Measurements from ENCODE around the gene NHLRC2. TPM values are rescaled to one million over a fixed set of nuclear protein-coding genes. Genes with fewer than 3 reads are reported as not detected.

The NHLRC2 gene
- total and polyA plus RNA-seq, 2 donors from 2014 or later = 4.5 to 40.8 TPM

DNA sequence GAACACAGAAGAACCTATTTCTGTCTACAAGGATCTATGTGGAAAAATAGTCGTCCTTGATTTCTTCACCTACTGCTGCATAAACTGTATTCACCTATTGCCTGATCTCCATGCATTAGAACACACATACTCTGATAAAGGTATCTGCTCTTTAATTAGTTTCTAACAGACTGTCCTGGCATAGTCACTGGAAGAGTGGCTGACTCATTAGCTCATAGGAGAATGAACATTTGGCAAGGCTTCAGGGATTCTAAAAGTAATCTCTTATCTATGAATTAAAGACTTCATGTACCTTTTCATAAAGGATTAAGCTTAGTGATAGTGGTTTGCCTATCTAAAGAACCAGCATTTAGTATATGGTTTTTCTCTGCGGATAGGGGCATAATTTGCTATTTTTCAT lies 4.1 kb downstream of the NHLRC2 start:
- FAIRE-seq (no peak), DNase-seq (no peak)
- Histone ChIP-seq H3K36me3 (ENCODE audit: control insufficient read depth in 2 of 3, insufficient read depth in 3 of 3, low read length in 3 of 3) (peaks cover 6% of the 10 kb centered on the region in 3 donors), H3K4me3 (ENCODE audit: low read length in 3 of 3) (no peak overlapping the region), H3K27ac (ENCODE audit: low read depth in 2 of 2, low read length in 2 of 2) (no peak overlapping the region), H3K27me3 (ENCODE audit: control insufficient read depth, insufficient read depth, low read length) (no peaks in the 10 kb centered on the region), H3K4me1 (ENCODE audit: control insufficient read depth in 2 of 3, insufficient read depth in 2 of 3, low read depth in 1 of 3, low read length in 3 of 3) (peaks cover 0 to 7% (median 6%) of the 10 kb centered on the region in 3 donors), H3K9ac (ENCODE audit: low read length in 3 of 3) (no peak overlapping the region), H3K9me3 (ENCODE audit: control insufficient read depth in 2 of 3, insufficient read depth in 1 of 3, low read length in 3 of 3) (no peaks in the 10 kb centered on the region)
- TF ChIP-seq, protein P1, sequence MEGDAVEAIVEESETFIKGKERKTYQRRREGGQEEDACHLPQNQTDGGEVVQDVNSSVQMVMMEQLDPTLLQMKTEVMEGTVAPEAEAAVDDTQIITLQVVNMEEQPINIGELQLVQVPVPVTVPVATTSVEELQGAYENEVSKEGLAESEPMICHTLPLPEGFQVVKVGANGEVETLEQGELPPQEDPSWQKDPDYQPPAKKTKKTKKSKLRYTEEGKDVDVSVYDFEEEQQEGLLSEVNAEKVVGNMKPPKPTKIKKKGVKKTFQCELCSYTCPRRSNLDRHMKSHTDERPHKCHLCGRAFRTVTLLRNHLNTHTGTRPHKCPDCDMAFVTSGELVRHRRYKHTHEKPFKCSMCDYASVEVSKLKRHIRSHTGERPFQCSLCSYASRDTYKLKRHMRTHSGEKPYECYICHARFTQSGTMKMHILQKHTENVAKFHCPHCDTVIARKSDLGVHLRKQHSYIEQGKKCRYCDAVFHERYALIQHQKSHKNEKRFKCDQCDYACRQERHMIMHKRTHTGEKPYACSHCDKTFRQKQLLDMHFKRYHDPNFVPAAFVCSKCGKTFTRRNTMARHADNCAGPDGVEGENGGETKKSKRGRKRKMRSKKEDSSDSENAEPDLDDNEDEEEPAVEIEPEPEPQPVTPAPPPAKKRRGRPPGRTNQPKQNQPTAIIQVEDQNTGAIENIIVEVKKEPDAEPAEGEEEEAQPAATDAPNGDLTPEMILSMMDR (IDR thresholded peaks at IDR 0.05; ENCODE audit: borderline replicate concordance, extremely low read depth, insufficient read depth) = no peak
- intact Hi-C loops (cut with DNase I) = no loop called here

DNA sequence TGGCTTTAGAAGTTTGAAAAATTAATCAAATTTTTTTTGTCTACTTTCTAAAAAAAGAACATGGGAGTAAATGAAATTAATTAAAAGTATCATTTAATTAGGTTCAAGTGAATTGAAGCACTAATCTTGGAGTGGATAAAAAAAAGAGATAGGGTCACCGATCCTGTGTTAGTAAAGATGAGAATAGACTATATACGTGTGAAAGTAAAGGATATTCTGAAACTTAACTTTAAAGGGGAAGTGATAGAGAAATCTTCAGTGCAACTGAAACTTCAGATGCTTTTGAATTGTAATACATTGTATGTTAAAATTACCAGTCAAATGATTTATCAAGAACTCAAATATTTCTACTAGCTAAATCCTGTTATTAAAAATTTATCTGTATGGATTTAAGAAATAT lies 4.8 kb downstream of the NHLRC2 start:
- no peak for FAIRE-seq
- intact Hi-C loops (cut with DNase I) = no loop called here

DNA sequence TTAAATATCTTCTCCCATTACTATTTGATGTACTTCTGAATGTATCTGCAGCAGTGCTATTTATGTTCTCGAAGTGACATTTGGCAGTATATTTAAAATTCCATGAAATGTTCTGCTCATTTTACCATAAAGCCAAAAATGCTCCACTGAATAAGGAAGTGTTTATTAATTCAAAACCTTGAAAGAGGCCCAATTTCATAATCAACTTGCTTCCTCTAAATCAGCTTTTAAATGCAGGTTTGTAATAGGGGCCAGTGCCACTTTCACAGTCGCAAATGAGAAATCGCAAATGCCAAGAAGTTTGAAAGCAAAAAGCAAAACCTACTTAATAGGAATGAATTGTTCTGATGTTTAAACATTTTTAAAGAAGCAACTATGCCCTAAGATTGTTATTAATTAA lies 11.4 kb downstream of the NHLRC2 start:
- Histone ChIP-seq H3K4me3 (ENCODE audit: low read length in 3 of 3) (no peak overlapping the region), H3K9ac (ENCODE audit: low read length in 3 of 3) (no peak overlapping the region), H3K9me3 (ENCODE audit: control insufficient read depth in 2 of 3, insufficient read depth in 1 of 3, low read length in 3 of 3) (no peaks in the 10 kb centered on the region), H3K27ac (ENCODE audit: low read depth in 2 of 2, low read length in 2 of 2) (no peak overlapping the region), H3K36me3 (ENCODE audit: control insufficient read depth in 2 of 3, insufficient read depth in 3 of 3, low read length in 3 of 3) (peaks cover 0 to 2% (median 0%) of the 10 kb centered on the region in 3 donors), H3K4me1 (ENCODE audit: control insufficient read depth in 2 of 3, insufficient read depth in 2 of 3, low read depth in 1 of 3, low read length in 3 of 3) (no peaks in the 10 kb centered on the region), H3K27me3 (ENCODE audit: control insufficient read depth, insufficient read depth, low read length) (no peaks in the 10 kb centered on the region)
- intact Hi-C loops (cut with DNase I) = no loop called here
- TF ChIP-seq, protein P1 (IDR thresholded peaks at IDR 0.05; ENCODE audit: borderline replicate concordance, extremely low read depth, insufficient read depth) = no peak
- DNase-seq = no peak
- FAIRE-seq = no peak

More for the DNA sequence above, 4.8 kb downstream of the NHLRC2 start:
- no peak for DNase-seq
- Histone ChIP-seq H3K4me1 (ENCODE audit: control insufficient read depth in 2 of 3, insufficient read depth in 2 of 3, low read depth in 1 of 3, low read length in 3 of 3) (peaks cover 0 to 6% (median 6%) of the 10 kb centered on the region in 3 donors), H3K9me3 (ENCODE audit: control insufficient read depth in 2 of 3, insufficient read depth in 1 of 3, low read length in 3 of 3) (no peaks in the 10 kb centered on the region), H3K36me3 (ENCODE audit: control insufficient read depth in 2 of 3, insufficient read depth in 3 of 3, low read length in 3 of 3) (peaks cover 6% of the 10 kb centered on the region in 3 donors), H3K9ac (ENCODE audit: low read length in 3 of 3) (no peak overlapping the region), H3K27me3 (ENCODE audit: control insufficient read depth, insufficient read depth, low read length) (no peaks in the 10 kb centered on the region), H3K27ac (ENCODE audit: low read depth in 2 of 2, low read length in 2 of 2) (no peak overlapping the region), H3K4me3 (ENCODE audit: low read length in 3 of 3) (no peak overlapping the region)
- TF ChIP-seq, protein P1 (IDR thresholded peaks at IDR 0.05; ENCODE audit: borderline replicate concordance, extremely low read depth, insufficient read depth) = no peak

All from kidney (tissue), 14 donors.